Measurements from ENCODE around the gene CIBAR2.

Gene CIBAR2

DNA sequence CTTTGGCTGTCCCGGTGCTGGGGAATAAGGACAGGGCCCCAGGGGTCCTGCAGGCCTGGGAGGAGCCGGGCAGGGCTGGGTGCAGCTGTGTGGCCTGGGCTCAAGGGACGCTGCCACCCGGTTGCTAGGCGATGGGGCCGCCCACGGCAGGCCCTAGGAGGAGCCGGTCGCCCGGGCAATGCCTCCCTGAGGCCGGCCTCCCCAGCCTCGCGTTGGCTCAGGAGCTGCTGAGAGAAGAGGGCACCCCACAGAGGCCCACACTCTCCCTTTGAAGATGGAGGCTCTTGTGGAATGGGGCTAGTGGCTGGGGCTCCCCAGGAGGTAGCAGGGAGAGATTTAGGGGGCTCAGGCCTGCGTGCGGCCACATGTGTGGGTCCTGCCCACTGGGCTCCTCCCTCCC lies at the start of gene CIBAR2:
TSS of gene CIBAR2 (minus strand) at position 109 of the 400 bp plus-strand sequence. CDS start 120 bp downstream, outside the sequence.
- no peak for DNase-seq

DNA sequence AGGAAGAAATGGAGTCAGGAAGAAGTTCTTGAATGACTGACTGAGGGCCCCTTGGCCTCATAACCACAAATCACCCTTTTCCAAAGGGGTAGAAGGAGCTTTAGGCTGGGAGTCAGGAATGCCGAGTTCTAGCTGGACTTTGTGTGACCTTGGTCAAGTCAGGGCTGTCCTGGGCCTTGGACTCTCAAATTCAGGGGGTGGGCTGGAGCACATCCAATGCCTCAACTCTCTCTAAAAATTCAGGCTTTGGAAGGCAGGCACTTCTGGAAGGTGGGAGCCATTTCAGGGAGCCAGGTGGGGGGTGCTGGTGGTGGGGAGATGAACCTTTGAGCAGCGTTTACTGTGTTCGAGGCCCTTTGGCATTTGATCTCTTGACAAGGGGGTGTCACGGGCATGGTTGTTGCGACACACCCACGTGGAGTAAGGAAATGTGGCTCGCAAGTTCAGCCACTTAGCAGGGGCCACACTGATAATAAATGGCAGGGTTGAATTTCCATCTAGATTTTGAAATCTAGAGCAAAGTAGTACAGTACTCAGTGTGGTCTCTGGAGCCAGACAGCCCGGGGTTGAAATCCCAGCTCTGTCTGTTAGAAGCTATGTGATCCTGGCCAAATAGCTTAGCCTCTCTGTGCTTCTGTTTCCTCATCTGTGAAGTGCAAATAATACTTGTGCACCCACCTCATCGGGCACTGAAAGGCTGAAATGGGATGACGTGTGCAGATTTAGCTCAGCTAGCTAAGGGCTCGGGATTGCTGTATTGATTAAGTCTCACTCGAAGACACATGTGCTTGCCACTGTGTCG lies 47.1 kb upstream of the CIBAR2 start:
- no peak for DNase-seq

DNA sequence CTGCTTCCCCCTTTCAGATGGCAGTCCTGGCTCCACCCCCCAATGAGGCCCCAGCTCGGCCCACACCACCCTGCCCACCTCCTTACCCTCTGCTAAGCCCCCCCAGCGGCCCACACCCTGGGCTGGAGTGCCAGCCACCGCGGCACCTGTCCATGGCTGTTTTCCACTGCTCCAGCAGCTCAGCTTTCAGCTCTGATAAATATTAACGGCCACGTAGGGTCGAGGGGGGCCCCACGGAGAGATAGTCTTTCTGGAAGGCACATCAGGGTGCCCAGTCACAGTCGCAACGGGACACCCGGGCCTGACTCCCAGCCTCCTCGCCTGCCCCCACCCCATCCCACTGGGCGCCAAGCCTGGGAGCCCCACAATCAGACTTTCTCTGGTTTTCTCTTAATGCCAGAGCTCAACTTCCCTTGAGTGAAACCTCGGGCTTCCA lies 46.5 kb upstream of the CIBAR2 start:
- no peak for DNase-seq

DNA sequence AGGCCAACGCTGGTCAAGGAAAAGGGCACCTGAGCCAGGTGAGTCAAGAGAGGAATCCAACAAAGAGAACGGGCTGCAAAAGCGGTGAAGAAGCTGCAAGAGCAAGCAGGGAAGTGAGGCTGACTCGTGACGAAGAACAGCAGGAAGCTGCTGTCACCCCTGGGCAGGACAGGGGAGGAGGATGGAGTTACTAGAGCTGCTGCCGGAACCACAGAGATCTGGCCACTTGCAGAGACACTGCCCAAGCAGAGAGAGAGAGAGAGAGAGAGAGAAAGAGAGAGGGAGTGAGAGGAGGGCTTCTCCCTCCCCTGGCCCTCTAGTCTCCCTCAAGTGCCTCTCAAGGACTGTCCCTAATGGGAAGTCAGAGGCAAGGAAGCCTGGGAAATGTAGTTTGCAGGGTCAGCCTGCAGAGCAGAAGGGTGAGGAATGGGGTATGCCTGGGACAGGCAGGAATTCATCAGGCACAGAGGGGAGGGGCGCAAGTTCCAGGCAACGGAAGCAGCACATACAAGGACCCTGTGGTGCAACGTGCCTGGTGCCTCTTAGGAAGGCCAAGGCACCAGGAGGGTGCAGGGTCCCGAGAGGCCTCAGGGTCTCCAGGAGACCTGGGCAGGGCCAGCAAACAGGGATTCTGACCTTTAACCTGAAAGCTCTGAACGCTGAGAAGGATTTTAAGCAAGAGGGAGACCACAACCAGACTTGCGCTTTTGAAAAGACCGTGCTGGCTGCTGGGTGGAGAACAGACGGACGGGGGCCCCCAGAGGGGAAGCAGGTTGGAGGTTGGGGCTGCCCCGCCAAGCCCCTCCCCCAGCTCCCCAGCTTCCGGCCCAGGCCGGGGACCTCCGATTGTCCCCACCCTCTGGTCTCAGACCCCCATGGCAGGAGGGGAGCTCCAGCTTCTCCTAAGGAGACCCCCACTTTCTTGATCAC lies 45.8 kb upstream of the CIBAR2 start:
- no peak for DNase-seq

DNA sequence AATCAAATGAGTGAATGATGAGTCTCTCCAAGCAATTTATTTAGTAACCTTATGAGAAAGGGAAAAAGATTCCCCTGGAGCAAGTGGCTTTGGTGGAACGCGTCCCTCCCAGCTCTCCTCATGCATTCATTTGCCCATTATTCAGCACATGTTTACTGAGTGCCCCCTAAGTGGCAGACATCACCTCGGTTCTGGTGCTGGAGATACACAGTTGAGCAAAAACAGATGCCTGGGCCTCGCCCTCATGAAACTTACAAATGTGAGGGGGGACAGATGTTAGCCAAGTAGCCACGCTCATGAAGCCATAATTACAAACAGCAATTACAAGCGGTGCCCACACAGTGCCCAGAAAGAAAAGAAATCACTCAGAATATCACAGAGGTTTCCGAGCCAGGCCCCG lies 45.1 kb upstream of the CIBAR2 start:
- no peak for DNase-seq

DNA sequence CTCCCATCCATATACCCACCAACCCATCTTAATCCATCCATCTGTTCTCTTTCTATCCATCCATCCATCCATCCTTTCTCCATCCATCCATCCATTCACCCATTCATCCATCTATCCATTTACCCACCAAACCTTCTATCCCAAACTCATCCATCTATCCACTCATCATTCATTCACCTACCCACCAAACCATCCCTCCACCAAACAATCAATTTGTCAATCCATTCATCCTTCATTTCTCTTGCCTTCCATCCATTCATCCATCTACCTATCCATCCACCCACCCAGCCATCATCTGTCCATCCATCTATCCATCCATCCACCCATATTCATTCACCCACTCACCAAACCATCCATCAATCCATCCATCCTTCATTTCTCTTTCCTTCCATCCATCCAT lies 44.6 kb upstream of the CIBAR2 start:
- no peak for DNase-seq

DNA sequence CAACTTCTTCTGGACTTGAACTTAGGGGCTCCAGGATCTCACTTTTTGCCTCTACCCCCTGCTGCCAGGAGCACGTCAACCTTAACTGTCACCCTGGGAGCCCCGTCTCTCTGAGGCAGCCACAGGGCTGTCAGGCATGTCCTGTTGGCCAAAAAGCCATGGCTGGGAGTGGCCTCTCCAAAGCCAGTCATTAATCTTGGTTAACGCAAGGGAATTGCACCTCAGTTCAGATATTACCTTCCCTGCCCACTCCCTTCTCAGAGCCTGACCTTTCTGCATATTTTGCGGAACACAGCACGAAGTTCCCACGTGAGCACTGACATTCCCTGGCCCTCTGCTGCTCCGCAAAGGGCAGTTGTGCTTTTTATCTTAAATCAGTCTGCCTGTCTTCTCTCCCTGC lies 44.2 kb upstream of the CIBAR2 start:
- DNase-seq, result no peak

DNA sequence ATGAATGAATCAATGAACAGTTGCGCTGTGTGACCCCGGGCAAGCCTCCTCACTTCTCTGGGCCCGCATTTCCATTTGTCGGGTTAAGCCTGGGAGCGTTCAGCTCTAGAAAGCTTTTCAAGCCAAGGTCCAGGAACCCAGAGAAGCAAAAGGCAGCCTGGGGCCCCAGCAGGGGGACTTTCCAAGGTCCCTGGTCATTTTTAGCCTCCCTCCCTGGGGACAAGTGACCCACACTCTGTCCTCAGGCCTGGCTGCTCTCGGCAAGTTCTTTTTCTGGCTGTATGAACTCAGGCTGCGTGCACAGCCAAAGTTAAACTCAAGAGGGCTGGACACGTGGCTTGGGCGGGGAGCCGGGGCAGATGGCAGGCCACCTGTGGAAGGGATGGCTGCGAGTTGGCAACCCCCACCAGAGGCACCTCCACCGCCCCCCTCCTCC lies 41.4 kb upstream of the CIBAR2 start:
- DNase-seq, result no peak

DNA sequence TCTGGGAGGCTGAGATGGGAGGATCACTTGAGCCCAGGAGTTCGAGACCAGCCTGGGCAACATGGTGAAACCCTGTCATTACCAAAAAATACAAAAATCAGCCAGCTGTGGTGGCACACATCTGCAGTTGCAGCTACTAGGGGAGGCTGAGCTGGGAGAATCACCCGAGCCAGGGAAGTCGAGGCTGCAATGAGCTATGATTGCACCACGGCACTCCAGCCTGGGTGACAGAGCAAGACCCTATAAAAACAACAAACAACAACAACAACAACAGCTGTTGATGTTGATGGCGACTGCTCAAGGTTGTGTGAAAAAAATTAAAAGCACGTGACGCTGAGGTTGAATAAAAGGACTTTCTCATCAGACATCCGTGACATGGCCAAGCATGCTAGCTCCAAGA lies 40.8 kb upstream of the CIBAR2 start:
- no peak for DNase-seq

DNA sequence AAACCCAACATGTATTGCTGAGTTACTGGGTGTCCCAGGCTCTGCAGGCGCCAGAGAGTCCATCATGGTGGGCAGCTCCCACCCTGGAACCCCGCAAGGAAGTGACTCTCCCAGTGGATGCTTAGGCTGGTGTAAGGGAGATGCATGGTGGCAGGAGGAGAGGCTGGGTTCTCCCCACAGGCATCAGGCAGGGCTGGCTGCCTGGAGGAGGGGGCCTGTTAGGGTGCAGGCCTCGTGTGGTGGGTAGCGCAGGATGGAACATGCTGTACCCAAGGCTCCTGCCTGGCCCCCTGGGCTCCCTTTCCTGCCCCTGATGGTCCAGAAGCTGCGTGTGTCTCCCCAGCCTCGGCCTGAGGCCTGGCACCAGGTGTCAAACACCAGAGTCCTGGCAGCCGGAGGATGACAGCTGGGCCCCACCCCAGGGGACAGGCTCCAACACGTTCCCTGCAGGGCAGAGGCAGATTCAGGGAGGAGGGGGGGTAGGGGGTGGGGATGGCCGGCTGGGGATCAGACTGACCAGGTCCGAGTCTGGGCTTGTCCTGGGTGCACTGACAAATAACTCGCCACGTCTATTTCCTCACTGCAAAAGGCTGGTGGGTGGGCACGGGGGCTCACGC lies 40.2 kb upstream of the CIBAR2 start:
- no peak for DNase-seq

DNA sequence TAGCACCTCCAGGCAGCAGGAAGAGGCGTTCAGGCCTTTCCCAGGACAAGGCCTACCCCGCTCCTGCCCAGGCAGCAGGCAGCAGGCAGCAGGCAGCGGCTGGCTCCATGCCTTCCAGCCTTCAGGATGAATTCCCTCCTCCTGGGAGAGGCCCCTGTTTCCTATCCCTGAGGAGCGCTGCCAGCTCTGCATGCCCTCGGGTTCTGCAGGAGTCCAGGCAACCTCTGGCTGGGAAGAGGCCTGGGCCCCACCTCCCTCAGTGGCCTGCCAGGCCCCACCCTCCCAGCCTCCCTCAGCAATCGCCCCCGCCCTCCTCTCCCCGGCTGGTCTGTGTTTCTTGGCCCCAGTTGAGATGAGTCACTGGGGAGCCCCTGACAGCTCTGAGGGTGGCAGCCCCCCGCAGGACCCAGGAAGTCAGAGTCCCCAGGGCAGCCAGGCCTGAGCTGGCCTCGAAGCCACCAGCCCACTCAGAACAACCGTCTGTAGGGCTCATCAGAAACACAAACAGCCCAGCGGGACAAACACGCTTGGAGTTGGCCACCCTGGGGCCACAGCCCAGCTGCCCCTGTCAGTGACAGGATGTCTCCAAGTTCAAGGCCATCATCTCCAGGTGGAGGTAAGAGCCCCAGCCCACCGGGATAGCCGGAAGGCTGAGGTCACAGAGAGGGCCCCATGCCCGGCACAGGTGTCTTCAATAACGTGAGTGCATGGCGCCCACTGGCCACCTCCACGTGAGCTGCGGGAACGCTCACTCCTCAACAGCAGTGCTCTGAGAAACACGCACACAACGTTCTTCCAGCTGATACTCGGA lies 39.5 kb upstream of the CIBAR2 start:
- DNase-seq, result no peak

DNA sequence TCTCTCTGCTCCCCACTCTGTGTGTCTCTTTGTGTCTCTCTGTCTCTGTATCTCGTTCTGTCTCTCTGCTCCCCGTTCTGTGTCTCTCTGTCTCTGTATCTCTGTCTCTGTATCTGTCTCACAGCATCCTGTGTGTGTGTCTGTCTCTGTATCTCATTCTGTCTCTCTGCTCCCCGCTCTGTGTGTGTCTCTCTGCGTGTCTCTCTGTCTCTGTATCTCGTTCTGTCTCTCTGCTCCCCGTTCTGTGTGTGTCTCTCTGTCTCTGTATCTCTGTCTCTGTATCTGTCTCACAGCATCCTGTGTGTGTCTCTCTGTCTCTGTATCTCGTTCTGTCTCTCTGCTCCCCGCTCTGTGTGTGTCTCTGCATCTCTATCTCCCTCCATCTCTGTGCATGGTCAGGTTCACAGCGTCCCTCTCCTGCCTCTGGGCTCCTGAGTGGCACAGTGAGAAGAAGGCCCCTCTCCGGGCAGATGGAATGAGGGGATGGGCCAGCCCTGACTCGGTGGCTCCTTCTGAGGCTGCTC lies 38.9 kb upstream of the CIBAR2 start:
- DNase-seq, result no peak

DNA sequence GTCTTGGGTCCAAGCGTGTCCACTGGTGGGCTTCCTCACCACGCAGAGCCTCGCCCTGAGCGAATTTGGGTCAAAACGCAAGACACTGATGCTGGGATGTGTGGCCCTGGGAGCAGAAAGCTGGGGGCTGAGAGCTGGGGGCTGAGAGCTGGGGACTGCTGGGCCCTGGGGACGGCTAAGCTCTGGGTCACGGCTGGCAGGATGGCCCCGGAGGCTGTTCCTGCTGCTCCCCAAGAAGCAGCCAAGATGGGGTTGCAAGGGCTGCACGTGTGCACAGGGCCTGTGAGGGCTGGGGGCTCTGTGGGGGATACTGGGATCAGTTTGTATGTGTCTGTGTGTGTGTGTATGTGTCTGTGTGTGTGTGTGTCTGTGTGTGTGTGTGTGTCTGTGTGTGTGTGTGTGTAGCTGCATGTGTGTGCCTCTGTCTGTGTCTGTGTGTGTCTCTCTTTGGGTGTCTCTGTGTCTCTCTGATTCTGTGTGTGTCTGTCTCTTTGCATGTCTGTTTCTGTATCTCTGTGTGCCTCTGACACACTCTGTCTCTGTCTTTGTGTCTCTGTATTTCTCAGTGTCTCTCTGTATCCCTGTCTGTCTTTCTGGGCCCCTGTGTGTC lies 38.2 kb upstream of the CIBAR2 start:
- no peak for DNase-seq

DNA sequence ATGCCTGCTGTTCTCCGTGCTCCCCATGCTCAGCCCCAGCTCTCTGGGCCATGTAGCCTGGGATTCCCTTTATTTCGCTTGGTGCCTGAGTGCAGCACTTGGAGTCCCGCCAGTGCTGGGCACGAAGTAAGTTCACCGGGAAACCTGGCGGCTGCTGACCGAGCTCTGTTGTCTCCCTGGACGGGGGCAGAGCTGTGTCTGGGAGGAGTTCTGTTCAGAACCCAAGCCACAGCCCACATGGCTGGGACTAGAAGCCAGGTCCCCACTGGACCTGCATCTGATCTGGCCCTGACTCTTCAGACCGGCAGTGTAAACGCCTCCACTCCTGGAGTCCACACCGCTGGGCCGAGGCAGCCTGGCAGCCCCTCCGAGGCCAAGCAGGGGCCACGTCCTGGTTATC lies 37.5 kb upstream of the CIBAR2 start:
- DNase-seq, result no peak

DNA sequence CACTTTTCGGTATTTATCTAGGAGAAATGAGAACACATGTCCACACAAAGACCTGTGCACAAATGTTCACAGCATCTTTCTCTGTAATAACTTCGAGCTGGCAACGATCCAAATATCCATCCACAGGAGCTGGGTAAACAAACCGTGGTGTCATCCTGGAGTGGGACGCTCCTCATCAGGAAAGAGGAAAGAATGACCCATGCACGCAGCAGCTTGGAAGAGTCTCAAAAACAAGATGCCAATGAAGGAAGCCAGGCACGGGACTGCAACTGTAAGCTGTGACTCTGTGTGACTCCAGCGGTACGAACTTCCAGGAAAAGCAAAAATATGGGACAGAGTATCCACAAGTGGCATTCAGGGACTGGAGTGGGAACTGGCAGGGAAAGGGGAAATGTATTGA lies 36.7 kb upstream of the CIBAR2 start:
- no peak for DNase-seq

DNA sequence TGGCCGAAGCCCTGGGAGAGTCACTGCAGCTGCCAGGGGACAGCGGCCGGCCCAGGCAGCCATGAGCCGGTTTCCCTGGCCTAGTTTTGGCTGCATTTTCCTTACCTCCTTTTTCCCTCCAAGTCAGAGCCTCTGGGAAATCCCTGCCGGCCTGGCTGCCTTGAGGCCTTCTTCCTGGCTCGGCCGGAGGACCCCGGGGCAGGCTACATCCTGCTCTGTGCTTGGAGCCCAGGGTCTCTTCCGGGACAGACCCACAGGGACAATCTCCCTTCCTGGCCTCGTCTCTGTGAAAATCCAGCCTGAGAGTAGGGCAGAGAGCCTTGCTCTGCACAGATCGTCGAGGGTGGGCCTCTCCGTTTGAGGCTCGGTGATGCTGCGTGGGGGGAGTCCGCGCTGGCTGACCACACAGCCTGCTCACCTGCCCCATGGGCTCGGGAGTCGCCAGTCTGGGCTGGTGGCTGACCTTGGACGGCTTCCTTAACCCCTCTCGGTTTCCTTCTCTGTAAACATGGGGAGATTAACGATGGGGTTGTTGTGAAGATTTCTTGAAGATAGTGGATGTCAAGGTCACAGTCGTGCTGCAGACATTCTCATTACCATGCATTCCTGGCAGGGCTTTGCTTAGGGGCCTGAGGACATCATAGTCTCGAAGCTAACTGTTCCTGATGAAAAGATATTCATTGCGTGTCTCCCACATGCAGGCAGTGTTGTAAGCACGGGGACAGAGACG lies 34.8 kb upstream of the CIBAR2 start:
- no peak for DNase-seq

DNA sequence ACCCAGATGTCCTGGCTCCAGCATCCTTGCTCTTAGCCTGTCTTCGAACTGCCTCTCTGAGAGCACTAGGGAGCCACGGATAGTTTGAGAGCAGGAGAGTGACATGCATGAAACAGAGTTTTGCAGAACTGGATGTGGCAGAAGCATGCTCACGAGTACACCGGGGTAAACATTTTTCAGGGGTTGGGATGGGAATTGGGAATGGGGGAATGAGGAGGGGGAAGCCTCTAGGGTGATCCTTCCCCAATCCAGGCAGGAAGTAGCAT lies 34.2 kb upstream of the CIBAR2 start:
- DNase-seq, result no peak

DNA sequence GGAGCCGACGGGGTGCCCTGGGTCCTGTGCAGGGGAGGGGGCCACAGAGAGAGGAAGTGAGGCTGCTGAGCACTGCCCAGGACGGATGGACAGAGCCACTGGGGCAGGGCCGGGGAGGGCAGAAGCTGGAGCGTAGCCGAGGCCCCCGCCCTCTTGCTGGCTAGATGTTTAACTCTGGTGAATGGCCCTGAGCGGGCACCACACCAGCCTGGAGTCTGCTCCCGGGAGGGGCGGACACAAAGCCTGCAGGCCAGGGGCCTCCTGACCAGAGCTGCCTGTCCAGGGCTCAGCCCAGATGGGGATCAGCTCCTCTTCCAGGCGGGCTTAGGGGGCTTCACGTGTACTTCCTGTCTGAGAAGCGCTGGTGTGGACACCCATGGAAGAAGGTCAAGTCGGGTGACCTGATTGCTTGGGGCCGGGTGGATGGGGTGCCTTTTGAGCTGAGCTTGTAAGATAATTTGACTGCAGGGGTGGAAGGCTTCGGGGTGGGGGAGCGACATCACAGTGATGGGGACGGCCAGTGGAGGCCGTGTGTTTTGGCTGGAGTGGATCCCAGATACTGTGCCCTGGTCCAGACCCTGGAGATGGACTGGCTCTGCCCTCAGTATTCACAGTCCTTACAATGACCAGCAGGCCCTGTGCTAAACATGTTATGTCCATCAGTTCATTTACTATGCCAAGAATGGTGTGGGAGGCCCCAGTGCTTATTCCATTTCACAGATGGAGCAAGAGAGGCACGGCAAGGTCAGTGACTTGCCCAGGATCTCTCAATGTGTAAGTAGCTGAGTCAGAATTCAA lies 33.7 kb upstream of the CIBAR2 start:
- DNase-seq, result no peak

DNA sequence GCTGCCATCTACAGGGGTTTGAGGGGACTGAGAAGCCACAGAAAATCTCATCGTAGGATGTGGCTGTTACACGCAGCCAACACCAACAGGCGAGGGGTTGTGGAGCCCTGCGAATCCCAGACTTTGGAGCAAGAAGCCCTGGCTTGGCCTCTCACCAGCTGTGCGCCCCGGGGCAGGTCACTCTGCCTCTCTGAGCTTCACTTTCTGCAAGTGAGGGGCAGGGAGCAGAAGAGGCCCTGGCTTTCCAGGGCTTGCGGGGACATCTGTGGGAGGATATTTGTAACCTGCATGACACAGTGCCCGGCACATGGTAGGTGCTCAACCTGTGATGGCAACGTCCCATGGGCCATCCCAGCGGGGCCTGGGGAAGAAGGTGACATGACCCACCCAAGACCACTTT lies 32.9 kb upstream of the CIBAR2 start:
- no peak for DNase-seq

DNA sequence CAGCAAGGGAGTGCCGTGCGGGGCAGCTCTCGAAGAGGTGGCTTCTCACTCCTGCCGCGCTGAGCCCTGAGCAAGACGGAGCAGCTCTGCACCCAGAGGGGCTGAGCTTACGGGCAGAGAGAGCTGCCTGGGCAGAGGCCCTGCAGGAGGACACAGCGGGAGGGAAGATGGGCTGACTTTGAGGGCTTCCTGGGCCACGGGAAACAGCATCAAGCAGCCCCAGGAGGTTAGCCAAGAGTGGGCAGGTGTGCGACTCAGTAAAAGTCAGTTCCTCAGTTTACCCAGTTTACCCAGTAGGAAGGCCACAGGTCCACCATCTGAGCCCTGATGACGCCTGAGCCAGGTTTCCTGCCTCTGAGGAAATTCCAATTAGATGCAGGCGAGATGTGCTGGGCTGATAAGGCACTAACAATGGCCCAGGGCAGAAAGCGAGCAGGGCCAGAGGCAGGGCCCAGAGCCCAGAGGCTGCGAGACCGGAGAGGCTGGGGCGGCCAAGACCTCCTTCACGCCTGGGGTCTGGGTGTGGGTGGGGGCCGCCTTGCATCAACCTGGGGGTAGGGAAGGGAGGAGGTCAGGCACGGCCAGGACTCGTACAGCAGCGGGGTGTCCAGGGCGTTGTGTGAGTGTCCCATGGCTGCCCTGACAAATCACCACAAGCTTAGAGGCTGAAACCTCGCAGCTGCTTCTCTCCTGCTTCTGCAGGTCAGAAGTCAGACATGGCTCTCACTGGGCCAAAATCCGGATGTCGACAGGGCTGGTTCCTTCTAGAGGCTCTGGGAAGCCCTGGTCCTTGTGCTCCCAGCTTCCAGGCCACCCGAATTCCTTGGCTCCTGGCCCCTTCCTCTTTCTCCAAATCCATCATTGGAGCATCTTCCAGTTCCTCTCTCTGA lies 32.0 kb upstream of the CIBAR2 start:
- no peak for DNase-seq

All from NCI-H1048 (cell line).